PC-9 (cell line): ENCODE data around the gene LAMB2. TPM values are rescaled to one million over a fixed set of nuclear protein-coding genes. Genes with fewer than 3 reads are reported as not detected.

Experiments
- BruUV-seq: library from RNA; stranded (reverse); fragments of 400-500 nt; replicated peaks from 2 replicates; lab custom pipeline; 2021; lab: Mats Ljungman, UMichigan
- CTCF ChIA-PET: fragments of 300-600 bp; sonication (Branson Sonifier 250); formaldehyde crosslinking; loops from one replicate; lab custom pipeline; 2022; ENCODE audit warnings: antibody characterized with exemption; lab: Charles Lee
- POLR2A ChIA-PET: fragments of 300-600 bp; sonication (Branson Sonifier 250); formaldehyde crosslinking; loops from one replicate; lab custom pipeline; 2022; ENCODE audit warnings: antibody characterized with exemption; ENCODE audit not compliant: unreplicated experiment; lab: Charles Lee
- DNase-seq, 2 experiments: peaks; one replicate each; pipeline versions ENCODE4 v3.0.0 to v3.0.0-alpha.2; 2015 to 2022; ENCODE audit warnings: mixed read lengths in 1 of 2
- H2AFZ ChIP-seq: fragments of 200-600 bp; sonication (generic); 2 replicates; pipeline ENCODE4 v1.8.1; 2017; ENCODE audit warnings: antibody characterized with exemption
- H3F3A ChIP-seq: fragments of 200-600 bp; sonication (generic); 2 replicates; pipeline ENCODE4 v1.8.1; 2017; ENCODE audit warnings: antibody characterized with exemption, mild to moderate bottlenecking, low read depth; ENCODE audit not compliant: insufficient read depth
- H3K27ac ChIP-seq: fragments of 200-600 bp; sonication (generic); 2 replicates; pipeline ENCODE4 v1.6.1; 2016; ENCODE audit warnings: mixed run types
- H3K27me3 ChIP-seq: fragments of 200-600 bp; sonication (generic); 2 replicates; pipeline ENCODE4 v1.6.1; 2016; ENCODE audit warnings: low read depth, mixed run types; ENCODE audit not compliant: insufficient read depth
- H3K36me3 ChIP-seq: fragments of 200-600 bp; sonication (generic); 2 replicates; pipeline ENCODE4 v1.6.1; 2016; ENCODE audit warnings: low read depth, mixed run types
- H3K4me1 ChIP-seq: fragments of 200-600 bp; sonication (generic); replicated peaks from 2 replicates; pipeline ENCODE4 v1.6.1; 2016; ENCODE audit warnings: mixed run types; ENCODE audit not compliant: insufficient read depth
- H3K4me2 ChIP-seq: fragments of 200-600 bp; sonication (generic); 2 replicates; pipeline ENCODE4 v1.6.1; 2017; ENCODE audit warnings: mixed run types
- H3K4me3 ChIP-seq: fragments of 200-600 bp; sonication (generic); 2 replicates; pipeline ENCODE4 v1.6.1; 2016; ENCODE audit warnings: mixed run types
- H3K79me2 ChIP-seq: fragments of 200-600 bp; sonication (generic); 2 replicates; pipeline ENCODE4 v1.6.1; 2017; ENCODE audit warnings: low read depth, mixed run types
- H3K9me2 ChIP-seq: fragments of 200-600 bp; sonication (generic); 2 replicates; pipeline ENCODE4 v1.8.1; 2017; ENCODE audit warnings: mild to moderate bottlenecking; ENCODE audit not compliant: insufficient read depth
- H3K9me3 ChIP-seq: fragments of 200-600 bp; sonication (generic); 2 replicates; pipeline ENCODE4 v1.8.1; 2016; ENCODE audit warnings: low read depth; ENCODE audit not compliant: insufficient read depth
- H4K20me1 ChIP-seq: fragments of 200-600 bp; sonication (generic); 2 replicates; pipeline ENCODE4 v1.8.1; 2017; ENCODE audit not compliant: insufficient read depth
- EZH2 ChIP-seq: fragments of 200-600 bp; sonication (generic); IDR thresholded peaks from 2 replicates; pipeline ENCODE4 v1.8.0; 2017; ENCODE audit warnings: antibody characterized with exemption, low read depth
- intact Hi-C: fragments of 100-400 bp; cut with micrococcal nuclease; formaldehyde crosslinking; loops from one replicate; pipeline ENCODE4 v1.10.0; 2022; ENCODE audit not compliant: unreplicated experiment
- total RNA-seq: library from RNA; stranded (reverse); gene quantifications from 2 replicates; pipeline ENCODE4 v1.2.3, GENCODE V29; 2021
- TF ChIP-seq, protein P1 (sequence below): fragments of 200-600 bp; sonication (generic); conservative IDR thresholded peaks from 2 replicates; pipeline ENCODE4 v1.6.1; 2017; ENCODE audit warnings: mixed run types, antibody characterized with exemption, mild to moderate bottlenecking, moderate library complexity

The LAMB2 gene
- total RNA-seq, 1 experiment from 2014 or later = 230 TPM

DNA sequence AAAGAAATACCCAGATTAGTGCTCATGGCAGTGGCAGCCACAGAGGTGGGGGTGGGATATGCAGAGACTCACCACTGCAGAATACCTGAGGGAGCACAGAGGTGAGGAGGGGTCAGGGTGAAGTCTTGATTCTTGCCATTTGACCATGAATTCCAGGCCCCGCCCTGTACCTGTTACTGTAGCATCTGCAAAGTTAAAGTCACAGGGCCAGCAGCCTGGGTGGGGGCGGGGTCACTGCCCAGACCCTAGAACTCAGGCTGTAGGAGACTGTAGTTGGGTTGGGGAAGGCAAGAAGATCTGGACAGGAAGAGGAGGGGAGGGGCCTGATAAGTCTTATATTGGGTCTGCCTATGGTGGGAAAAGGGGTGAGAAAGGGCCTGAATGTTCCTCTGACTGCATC, 18.8 kb upstream of the LAMB2 start:
- no peak overlapping the region for H3K4me3 ChIP-seq
- no TSS peak for BruUV-seq
- no peak for DNase-seq
- H3K27me3 ChIP-seq = no peaks in the 10 kb centered on the region
- H3K9me3 ChIP-seq = no peaks in the 10 kb centered on the region
- no peaks in the 10 kb centered on the region for H3K9me2 ChIP-seq
- H3K79me2 ChIP-seq = no peaks in the 10 kb centered on the region
- H3K4me1 ChIP-seq = no peaks in the 10 kb centered on the region
- no peak overlapping the region for H3K4me2 ChIP-seq
- no peaks in the 10 kb centered on the region for H3F3A ChIP-seq
- CTCF ChIA-PET = no interaction called here
- no peak overlapping the region for H2AFZ ChIP-seq
- H3K36me3 ChIP-seq = no peaks in the 10 kb centered on the region
- POLR2A ChIA-PET = no interaction called here
- H4K20me1 ChIP-seq = no peaks in the 10 kb centered on the region
- no peak overlapping the region for H3K27ac ChIP-seq
- intact Hi-C loops = no loop called here
- no peak for TF ChIP-seq EZH2
- TF ChIP-seq, protein P1, sequence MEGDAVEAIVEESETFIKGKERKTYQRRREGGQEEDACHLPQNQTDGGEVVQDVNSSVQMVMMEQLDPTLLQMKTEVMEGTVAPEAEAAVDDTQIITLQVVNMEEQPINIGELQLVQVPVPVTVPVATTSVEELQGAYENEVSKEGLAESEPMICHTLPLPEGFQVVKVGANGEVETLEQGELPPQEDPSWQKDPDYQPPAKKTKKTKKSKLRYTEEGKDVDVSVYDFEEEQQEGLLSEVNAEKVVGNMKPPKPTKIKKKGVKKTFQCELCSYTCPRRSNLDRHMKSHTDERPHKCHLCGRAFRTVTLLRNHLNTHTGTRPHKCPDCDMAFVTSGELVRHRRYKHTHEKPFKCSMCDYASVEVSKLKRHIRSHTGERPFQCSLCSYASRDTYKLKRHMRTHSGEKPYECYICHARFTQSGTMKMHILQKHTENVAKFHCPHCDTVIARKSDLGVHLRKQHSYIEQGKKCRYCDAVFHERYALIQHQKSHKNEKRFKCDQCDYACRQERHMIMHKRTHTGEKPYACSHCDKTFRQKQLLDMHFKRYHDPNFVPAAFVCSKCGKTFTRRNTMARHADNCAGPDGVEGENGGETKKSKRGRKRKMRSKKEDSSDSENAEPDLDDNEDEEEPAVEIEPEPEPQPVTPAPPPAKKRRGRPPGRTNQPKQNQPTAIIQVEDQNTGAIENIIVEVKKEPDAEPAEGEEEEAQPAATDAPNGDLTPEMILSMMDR = no peak

DNA sequence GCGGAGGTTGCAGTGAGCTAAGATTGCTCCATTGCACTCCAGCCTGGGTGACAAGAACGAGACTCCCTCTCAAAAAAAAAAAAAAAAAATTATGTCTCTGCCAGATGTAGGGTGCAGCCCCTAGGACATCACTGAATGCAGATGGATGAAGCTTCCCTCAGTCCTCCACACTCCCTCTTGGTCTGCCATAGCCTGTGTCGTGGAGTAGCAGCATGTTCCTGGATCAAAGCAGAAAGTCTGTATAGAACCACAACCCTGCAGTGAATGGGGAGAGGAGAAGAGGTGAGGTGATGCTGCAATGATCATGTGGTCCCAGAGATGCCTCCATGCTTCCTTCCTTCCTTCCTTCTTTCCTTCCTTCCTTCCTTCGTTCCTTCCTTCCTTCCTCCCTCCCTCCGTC, 15.3 kb upstream of the LAMB2 start:
- Histone ChIP-seq H3K4me3 (no peak overlapping the region), H3K9me3 (no peaks in the 10 kb centered on the region), H2AFZ (no peak overlapping the region), H3K27me3 (no peaks in the 10 kb centered on the region), H3K36me3 (no peaks in the 10 kb centered on the region), H3K9me2 (no peaks in the 10 kb centered on the region), H3K79me2 (no peaks in the 10 kb centered on the region), H3K4me1 (no peaks in the 10 kb centered on the region), H3K4me2 (no peak overlapping the region), H3K27ac (no peak overlapping the region), H3F3A (no peaks in the 10 kb centered on the region), H4K20me1 (no peaks in the 10 kb centered on the region)
- intact Hi-C loops = no loop called here
- no peak for DNase-seq
- ChIA-PET CTCF (no interaction called here), POLR2A (no interaction called here)
- TF ChIP-seq, protein P1 = no peak
- no TSS peak for BruUV-seq

GRCh38 chr3:49140080-49140479, 7.2 kb upstream of the LAMB2 start:
- Histone ChIP-seq H3K79me2 (no peaks in the 10 kb centered on the region), H3K4me2 (no peak overlapping the region), H3K9me3 (peaks cover 4% of the 10 kb centered on the region; the same call in 1 of the 2 replicates), H3K27me3 (no peaks in the 10 kb centered on the region), H4K20me1 (no peaks in the 10 kb centered on the region), H3K36me3 (no peaks in the 10 kb centered on the region), H3K4me1 (no peaks in the 10 kb centered on the region; the same call in 1 of the 2 replicates), H3K9me2 (no peaks in the 10 kb centered on the region), H2AFZ (no peak overlapping the region), H3K4me3 (no peak overlapping the region), H3F3A (peaks cover 19% of the 10 kb centered on the region), H3K27ac (no peak overlapping the region)
- intact Hi-C loops = no loop called here
- ChIA-PET POLR2A (no interaction called here), CTCF (no interaction called here)
- no peak for DNase-seq
- no TSS peak for BruUV-seq
- TF ChIP-seq EZH2 = no peak
- TF ChIP-seq, protein P1 = no peak
